GM19468 (cell line): ENCODE measurements around the gene RRAGD.
A peak's percentile ranks its signal among the peaks of the same experiment; 100 is the strongest.

Source experiments
- ATAC-seq: cut with Tn5 transposase; IDR thresholded peaks from one replicate; pipeline ENCODE4 v1.9.1; 2021; ENCODE audit warnings: mild to moderate bottlenecking, moderate library complexity, moderate number of reproducible peaks; ENCODE audit not compliant: unreplicated experiment; ENCODE audit errors: extremely low read depth

Gene RRAGD

GRCh38 chr6:89412071-89413005 is at the start of gene RRAGD:
Gene RRAGD (minus strand): TSS chr6:89412273. CDS start chr6:89411993, 280 bp downstream.
- peak; percentile 55 for ATAC-seq

- no peak for ATAC-seq
These were observed 48.6 kb upstream of the RRAGD start for GRCh38 chr6:89460713-89461112.

GRCh38 chr6:89459501-89459900 is 47.4 kb upstream of the RRAGD start:
- no peak for ATAC-seq

- ATAC-seq, result no peak
These were observed 46.6 kb upstream of the RRAGD start for GRCh38 chr6:89458704-89459103.

GRCh38 chr6:89454300-89454699 is 42.2 kb upstream of the RRAGD start:
- ATAC-seq, result no peak

GRCh38 chr6:89452281-89452680 is 40.2 kb upstream of the RRAGD start:
- no peak for ATAC-seq

GRCh38 chr6:89449193-89449592 is 37.1 kb upstream of the RRAGD start:
- no peak for ATAC-seq

- no peak for ATAC-seq
These were observed 31.6 kb upstream of the RRAGD start for GRCh38 chr6:89443658-89444057.

- no peak for ATAC-seq
These were observed 28.1 kb upstream of the RRAGD start for GRCh38 chr6:89440200-89440599.

- no peak for ATAC-seq
These were observed 26.9 kb upstream of the RRAGD start for GRCh38 chr6:89439014-89439413.

GRCh38 chr6:89438248-89438647 is 26.2 kb upstream of the RRAGD start:
- ATAC-seq, result no peak

GRCh38 chr6:89436226-89436625 is 24.2 kb upstream of the RRAGD start:
- no peak for ATAC-seq

- no peak for ATAC-seq
These were observed 22.9 kb upstream of the RRAGD start for GRCh38 chr6:89434954-89435353.

GRCh38 chr6:89434150-89434499 is 22.1 kb upstream of the RRAGD start:
- no peak for ATAC-seq

- no peak for ATAC-seq
These were observed 21.4 kb upstream of the RRAGD start for GRCh38 chr6:89433252-89434149.

- ATAC-seq, result peak; percentile 68
These were observed 20.8 kb upstream of the RRAGD start, which contains the start of gene ANKRD6 for GRCh38 chr6:89432875-89433251. Gene ANKRD6 (plus strand): TSS chr6:89433152. CDS start chr6:89566977, 133,825 bp downstream.

GRCh38 chr6:89430201-89430962 is 18.3 kb upstream of the RRAGD start:
- no peak for ATAC-seq

GRCh38 chr6:89416796-89417195 is 4.7 kb upstream of the RRAGD start:
- ATAC-seq, result no peak

GRCh38 chr6:89415185-89415584 is 3.1 kb upstream of the RRAGD start:
- ATAC-seq, result no peak

- no peak for ATAC-seq
These were observed 2.1 kb upstream of the RRAGD start for GRCh38 chr6:89414215-89414614.
